LNCAP (cell line): Measurements from ENCODE around the gene PKNOX2.

Source experiments
- CTCF ChIP-seq: fragments of 450-650 bp; IDR thresholded peaks from 2 replicates; pipeline ENCODE4 v1.5.1; 2017; ENCODE audit warnings: mild to moderate bottlenecking

The PKNOX2 gene

GRCh38 chr11:125304136-125304535, 139.6 kb downstream of the PKNOX2 start:
- TF ChIP-seq CTCF = no peak

GRCh38 chr11:125304876-125305275, 140.3 kb downstream of the PKNOX2 start:
- TF ChIP-seq CTCF = no peak

GRCh38 chr11:125305345-125305744, 140.8 kb downstream of the PKNOX2 start:
- no peak for TF ChIP-seq CTCF

GRCh38 chr11:125306476-125306875, 141.9 kb downstream of the PKNOX2 start:
- no peak for TF ChIP-seq CTCF

- no peak for TF ChIP-seq CTCF
These were observed 143.7 kb downstream of the PKNOX2 start for GRCh38 chr11:125308246-125308645.

GRCh38 chr11:125312391-125312790, 147.8 kb downstream of the PKNOX2 start:
- no peak for TF ChIP-seq CTCF

- TF ChIP-seq CTCF = no peak
These were observed 148.3 kb downstream of the PKNOX2 start for GRCh38 chr11:125312812-125313211.
